Stimulated activated CD4-positive, alpha-beta T cell treated with anti-CD3 and anti-CD28 coated beads, Interleukin-4, amount 100 ng/mL, for 48 hours (primary cell): ENCODE measurements around the gene URM1.

Source experiments
- DNase-seq, 2 donors: peaks; one replicate each; pipeline ENCODE4 v3.0.0-alpha.2; 2020; ENCODE audit warnings: low read depth in 2 of 2

The URM1 gene

GRCh38 chr9:128385496-128386460 lies 14.6 kb downstream of the URM1 start:
- DNase-seq, result no peak

GRCh38 chr9:128388150-128388549 lies 17.0 kb downstream of the URM1 start:
- DNase-seq, result no peak

GRCh38 chr9:128389395-128390149 lies 18.4 kb downstream of the URM1 start:
- no peak for DNase-seq

- no peak for DNase-seq
Observed at GRCh38 chr9:128390150-128390812, 19.1 kb downstream of the URM1 start.

- no peak for DNase-seq
Observed at GRCh38 chr9:128390813-128391711, 19.9 kb downstream of the URM1 start.

- DNase-seq, result no peak
Observed at GRCh38 chr9:128391956-128392301, 20.8 kb downstream of the URM1 start.

- no peak for DNase-seq
Observed at GRCh38 chr9:128392302-128393144, 21.3 kb downstream of the URM1 start.

GRCh38 chr9:128393145-128393775 lies 22.1 kb downstream of the URM1 start:
- no peak for DNase-seq

GRCh38 chr9:128393970-128394369 lies 22.8 kb downstream of the URM1 start:
- DNase-seq, result no peak

GRCh38 chr9:128394379-128395168 lies 23.4 kb downstream of the URM1 start:
- DNase-seq, result no peak

GRCh38 chr9:128396970-128397613 lies 25.9 kb downstream of the URM1 start:
- DNase-seq, result no peak

GRCh38 chr9:128397831-128398230 lies 26.7 kb downstream of the URM1 start:
- DNase-seq, result no peak

GRCh38 chr9:128399861-128400260 lies 28.7 kb downstream of the URM1 start:
- DNase-seq, result no peak

- DNase-seq, result no peak
Observed at GRCh38 chr9:128404560-128404959, 33.4 kb downstream of the URM1 start.

- no peak for DNase-seq
Observed at GRCh38 chr9:128405077-128405779, 34.1 kb downstream of the URM1 start.

GRCh38 chr9:128405780-128406171 lies 34.6 kb downstream of the URM1 start:
- DNase-seq, result no peak

- no peak for DNase-seq
Observed at GRCh38 chr9:128406848-128407391, 35.7 kb downstream of the URM1 start.

- DNase-seq, result no peak
Observed at GRCh38 chr9:128408963-128409431, 37.8 kb downstream of the URM1 start.
